NCI-H446 (cell line): Measurements from ENCODE around the gene FER1L5.

Experiments used
- DNase-seq, 2 experiments: peaks; one replicate each; lab custom pipeline; 2025; lab: John Stamatoyannopoulos, UW

The FER1L5 gene

DNA sequence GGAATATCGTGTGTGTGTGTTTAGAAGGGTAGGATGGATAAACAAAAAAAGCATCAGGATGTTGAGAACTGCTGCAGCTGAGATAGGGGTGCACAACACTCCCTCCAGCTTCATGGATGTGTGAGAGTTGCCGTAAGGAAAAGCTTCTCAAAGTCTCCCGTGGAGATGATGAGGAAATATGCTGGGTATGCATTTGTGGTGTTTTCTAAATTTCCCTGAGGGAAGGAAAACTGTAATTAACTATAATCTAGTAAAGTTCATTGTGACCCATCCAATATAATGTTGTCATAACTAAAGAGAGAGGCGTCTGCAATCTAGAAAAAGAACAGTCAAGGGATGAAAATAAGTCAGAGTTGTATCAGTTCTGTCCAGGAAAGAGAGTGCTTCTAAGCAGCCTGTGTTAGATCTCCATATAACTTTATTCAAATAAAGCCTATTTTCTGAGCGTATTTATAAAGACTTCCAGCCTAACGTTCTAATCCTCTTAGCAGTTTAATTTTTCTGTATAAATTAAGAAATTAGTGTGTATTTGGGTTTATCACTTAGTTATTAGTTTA is 104.6 kb downstream of the FER1L5 start:
- DNase-seq, result no peak

DNA sequence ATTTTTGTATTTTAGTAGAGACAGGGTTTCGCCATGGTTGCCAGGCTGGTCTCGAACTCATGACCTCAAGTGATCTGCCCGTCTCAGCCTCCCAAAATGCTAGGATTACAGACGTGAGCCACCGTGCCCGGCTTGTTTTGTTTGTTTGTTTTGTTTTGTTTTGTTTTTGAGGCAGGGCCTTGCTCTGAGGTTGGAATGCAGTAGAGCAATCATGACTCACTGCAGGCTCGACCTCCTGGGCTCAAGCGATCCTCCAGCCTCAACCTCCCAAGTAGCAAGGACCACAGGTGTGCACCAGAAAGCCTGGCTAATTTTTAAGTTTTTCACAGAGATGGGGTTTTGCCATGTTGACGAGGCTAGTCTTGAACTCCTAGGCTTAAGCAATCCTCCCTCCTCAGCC is 109.2 kb downstream of the FER1L5 start:
- DNase-seq, result no peak

DNA sequence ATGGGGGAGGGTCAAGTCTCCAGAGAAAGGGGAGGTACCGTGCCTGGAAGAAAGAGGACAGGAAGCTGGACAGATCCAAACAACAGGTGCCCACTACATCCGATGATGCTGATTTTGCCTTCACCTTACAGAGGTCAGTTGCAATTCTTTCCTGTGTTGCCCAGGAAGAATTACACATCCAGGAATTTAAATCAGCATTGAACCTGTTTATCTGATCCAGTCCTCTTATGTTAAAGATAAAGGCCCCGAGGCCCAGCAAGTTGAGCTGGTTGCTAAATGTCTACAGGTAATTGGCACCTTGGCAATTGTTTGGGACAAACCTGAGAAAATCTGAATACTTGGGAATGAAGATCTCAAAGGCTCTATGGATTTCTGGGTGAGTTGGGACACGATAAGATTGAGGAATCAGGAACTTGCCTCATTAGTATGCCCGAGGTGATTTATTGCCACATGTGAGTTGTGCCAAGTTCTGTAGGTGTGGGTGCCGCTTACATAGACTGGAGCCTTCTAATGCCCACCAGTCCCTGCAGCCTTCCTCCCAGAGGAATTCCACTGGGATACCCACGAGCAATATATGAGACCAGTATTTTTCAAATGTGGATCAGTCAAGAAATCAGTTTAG is 111.2 kb downstream of the FER1L5 start:
- DNase-seq, result no peak

DNA sequence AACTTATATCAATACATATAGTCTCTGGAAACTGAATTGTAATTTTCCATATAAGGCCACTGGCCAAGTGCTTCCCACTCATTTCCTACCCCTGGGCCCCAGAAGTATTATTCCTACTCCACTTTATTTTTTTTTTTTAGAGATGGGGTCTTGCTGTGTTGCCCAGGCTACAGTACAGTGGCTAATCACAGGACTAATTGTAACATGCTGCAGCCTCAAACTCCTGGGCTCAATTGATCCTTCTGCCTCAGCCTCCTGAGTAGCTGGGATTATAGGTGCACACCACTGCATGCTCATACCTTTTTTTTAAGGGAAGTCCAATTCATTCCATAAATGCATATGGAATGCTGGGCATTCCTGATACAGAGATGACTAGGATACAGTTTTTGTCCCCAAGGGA is 111.8 kb downstream of the FER1L5 start:
- DNase-seq, result no peak
